ENCODE results near the gene HS1BP3.
A peak's percentile ranks its signal among the peaks of the same experiment; 100 is the strongest.

HS1BP3 gene

DNA sequence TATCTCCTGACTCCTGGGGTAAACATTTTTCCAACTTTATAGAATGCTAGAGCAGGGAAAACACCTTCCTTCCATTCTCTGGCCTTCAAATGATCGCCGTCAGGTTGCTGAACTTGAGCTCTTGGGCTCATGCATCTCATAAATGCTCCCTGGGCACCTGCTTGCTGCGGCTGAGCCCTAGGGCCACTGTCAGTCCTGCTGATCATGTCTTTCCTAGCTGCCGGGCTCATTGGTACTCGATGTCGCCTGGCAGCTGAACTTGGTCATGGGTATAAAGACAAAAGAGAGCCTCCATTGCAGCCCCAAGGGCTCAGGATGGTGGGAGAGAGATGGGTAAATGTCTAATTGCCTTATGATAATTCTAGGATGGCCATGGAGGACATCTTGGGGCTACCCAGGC, 80.6 kb downstream of the HS1BP3 start:
- DNase-seq (ENCODE audit: low spot score), result no peak

- DNase-seq (ENCODE audit: low spot score), result no peak
Measured at GRCh38 chr2:20569464-20570223, 81.3 kb downstream of the HS1BP3 start.

- DNase-seq (ENCODE audit: low spot score), result peak; percentile 62
Measured at GRCh38 chr2:20568501-20569463, 82.1 kb downstream of the HS1BP3 start.

DNA sequence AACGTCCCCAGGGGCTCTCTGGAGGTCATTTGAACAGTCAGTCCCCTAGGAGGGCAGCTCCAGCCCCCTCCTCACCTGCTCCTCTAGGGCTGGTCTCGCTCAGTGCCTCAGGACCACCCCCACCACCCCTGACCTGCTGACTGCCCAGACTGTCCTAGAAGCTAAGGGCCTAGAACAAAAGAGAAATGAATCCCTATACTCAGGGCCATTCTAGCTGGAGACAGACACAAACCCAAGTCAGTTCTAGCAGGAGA, 83.0 kb downstream of the HS1BP3 start:
- no peak for DNase-seq (ENCODE audit: low spot score)
